ENCODE measurements around the gene CARMIL3.
"Not testable (repeated sequence)": the region's sequence is repeated elsewhere in the genome, so short reads cannot be mapped to it uniquely, and the experiment has no call there.

DNA sequence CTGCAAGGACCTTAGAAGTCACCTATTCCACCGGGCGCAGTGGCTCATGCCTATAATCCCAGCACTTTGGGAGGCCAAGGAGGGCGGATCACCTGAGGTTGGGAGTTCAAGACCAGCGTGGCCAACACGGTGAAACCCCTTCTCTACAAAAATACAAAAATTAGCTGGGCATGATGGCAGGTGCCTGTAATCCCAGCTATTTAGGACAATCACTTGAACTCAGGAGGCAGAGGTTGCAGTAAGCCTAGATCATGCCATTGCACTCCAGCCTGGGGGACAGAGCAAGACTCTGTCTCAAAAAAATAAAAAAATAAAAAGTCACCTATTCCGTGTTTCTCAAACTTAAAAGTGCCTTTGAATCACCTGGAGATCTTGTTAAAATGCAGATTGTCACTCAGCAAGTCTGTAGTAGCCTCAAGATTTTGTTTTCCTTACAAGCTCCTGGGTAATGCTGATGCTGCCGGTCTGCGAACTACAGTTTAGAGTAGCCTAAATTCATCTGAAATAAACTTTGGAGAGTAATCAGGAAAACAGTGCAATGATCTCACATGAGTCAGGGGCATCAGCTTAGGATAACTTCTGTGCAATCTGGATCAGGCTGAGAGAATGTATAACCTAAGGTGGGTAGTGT lies 53.9 kb downstream of the CARMIL3 start:
- TF ChIP-seq, protein P1, sequence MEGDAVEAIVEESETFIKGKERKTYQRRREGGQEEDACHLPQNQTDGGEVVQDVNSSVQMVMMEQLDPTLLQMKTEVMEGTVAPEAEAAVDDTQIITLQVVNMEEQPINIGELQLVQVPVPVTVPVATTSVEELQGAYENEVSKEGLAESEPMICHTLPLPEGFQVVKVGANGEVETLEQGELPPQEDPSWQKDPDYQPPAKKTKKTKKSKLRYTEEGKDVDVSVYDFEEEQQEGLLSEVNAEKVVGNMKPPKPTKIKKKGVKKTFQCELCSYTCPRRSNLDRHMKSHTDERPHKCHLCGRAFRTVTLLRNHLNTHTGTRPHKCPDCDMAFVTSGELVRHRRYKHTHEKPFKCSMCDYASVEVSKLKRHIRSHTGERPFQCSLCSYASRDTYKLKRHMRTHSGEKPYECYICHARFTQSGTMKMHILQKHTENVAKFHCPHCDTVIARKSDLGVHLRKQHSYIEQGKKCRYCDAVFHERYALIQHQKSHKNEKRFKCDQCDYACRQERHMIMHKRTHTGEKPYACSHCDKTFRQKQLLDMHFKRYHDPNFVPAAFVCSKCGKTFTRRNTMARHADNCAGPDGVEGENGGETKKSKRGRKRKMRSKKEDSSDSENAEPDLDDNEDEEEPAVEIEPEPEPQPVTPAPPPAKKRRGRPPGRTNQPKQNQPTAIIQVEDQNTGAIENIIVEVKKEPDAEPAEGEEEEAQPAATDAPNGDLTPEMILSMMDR (conservative IDR thresholded peaks at IDR 0.05), result not testable (repeated sequence)
- not testable (repeated sequence) for TF ChIP-seq ZFX (IDR thresholded peaks at IDR 0.05)

Measured in C4-2B (cell line).